Islet of Langerhans (tissue), 1 donor: ENCODE data around the gene MAN2C1.
"Not testable (repeated sequence)": the region's sequence is repeated elsewhere in the genome, so short reads cannot be mapped to it uniquely, and the experiment has no call there.

Experiments
- FAIRE-seq: peaks from one replicate; lab custom pipeline; 2011; peaks lifted over from hg19 to GRCh38; lab: Jason Lieb, UNC

MAN2C1 gene

DNA sequence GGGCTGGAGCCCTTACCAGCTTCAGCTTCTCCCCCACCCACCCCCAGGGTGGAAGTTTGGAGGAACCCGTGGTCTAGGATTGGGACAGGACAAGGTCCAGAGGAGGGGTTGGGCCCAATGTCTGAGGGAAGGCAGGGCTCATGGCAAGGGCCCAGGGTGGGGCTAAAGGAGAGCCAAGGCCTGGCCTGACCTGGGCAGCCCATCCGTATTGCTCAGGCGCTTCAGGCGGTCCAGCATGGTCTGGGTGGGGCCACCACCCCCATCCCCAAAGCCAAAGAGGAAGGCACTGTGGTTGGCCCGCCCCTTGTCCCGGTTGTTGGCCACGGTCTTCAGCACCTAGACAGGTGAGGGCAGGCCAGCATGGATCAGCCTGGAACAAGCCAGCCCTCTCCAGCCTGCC lies 7.6 kb downstream of the MAN2C1 start:
- FAIRE-seq, result no peak

DNA sequence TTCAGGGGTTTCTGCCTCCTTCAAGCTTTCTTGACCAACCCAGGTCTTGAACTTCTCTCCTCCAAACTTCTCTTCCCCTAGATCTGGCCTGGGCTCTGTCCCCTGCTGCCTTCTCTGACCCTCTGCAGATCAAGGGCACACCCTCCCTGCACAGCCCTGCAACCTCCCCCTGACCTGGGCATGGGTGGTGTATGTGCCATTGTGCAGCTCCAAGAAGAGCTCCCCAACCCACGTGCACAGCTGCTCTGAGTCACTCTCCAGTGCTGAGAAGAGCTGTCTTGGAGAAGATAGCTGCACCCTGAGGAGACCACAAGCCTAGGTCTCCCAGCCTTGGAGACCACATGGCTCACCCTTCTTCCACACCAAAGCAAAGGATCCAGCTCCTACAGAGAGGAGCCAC lies 8.0 kb downstream of the MAN2C1 start:
- FAIRE-seq, result no peak

DNA sequence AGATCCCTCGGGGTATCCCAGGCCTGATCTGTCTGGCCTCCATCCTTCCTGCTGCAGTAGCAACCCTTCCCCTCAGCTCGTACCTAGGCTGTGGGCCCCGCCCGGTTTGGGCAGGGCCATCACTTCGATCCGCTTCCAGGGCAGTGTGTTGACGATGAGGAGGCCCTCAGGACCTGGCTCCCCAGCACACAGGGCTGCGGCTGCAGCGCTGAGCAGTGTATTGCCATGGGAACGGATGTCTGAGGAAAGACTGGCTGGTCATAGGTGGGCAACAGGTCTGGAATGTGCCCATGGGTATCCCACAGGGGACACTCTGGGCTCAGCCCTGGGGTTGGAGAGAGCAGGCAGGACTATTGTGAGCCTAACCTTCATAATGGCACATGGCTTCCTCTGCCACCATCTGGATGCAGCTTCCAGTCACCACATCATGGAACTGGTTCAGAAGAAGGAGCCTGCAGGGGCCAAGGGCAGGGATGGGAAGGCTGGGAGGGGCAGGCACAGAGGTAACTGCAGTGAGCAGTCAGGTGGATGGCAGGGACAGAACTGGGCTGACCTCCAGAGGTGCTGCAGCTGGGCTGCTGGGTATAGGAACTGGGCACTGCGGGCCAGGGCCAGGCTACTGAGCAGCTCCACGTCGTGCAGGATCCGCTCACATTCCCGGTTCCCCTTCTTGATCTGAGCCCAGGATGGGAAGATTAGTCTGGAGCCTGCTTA lies 8.7 kb downstream of the MAN2C1 start:
- FAIRE-seq, result no peak

DNA sequence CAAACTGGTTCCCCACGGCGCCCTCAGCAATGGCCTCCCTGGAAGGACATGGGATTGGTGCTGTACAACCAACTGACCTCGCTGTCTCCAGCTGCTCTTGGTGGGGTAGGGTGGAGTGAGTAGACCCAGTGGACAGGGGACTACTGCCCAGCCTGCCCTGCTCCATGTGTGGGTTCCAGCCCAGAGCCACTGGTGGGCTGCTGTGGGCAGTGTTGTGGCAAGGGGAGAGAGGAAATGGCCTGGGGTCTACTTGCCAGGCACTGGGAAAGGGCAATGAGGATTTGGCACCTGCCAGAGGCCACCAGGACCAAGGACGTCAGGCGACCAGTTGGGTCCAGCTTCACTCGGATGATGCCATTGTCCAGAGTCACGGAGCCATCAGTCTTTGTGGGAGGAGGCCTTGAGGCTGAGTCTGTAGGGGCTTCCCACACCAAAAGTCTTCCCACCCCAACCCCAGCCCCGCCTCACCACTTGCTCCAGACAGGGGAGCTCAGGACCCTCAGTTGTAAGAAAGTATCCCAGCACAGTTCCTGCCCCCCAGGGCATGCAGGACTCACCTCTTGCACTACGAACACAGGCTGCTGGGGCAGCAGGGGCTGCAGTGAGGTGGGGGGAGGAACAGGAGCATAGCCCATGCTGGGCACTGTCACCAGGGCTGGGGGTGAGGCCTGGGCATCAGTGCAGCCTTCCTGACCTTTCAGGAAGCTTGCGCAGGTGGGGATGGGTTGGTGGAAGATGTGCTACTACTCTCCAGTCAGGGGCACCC lies 9.5 kb downstream of the MAN2C1 start:
- no peak for FAIRE-seq

DNA sequence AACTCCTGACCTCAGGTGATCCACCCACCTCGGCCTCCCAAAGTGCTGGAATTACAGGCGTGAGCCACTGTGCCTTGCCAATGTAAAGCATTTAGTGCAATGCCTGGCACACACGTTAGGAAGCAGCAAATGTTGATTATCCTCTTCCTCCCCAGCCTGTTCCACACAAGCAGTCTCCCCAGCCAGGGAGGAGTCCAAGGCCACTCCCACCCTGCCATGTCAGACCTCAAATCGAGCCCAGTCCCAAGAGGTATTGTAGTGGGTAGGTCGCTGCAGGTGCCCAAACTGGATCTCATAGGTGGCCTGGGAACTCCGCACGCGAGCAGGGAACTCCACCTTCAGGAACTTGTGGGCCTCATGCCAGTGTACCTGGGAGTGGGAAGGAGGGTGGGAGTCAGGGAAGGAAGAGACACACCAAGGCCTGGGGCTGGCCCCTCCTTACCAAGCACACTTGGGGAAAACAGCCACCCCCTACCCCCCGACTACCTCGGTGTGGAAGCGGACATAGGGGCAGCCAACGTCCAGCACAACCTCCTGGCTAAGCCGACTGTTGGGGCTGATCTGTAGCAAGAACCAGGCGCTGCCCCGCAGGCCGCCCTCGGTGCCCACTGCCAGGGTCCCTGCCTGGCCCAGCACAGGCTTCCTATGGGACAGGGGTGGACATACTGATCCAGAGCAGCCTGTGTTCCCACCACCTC lies 10.3 kb downstream of the MAN2C1 start:
- FAIRE-seq, result no peak

DNA sequence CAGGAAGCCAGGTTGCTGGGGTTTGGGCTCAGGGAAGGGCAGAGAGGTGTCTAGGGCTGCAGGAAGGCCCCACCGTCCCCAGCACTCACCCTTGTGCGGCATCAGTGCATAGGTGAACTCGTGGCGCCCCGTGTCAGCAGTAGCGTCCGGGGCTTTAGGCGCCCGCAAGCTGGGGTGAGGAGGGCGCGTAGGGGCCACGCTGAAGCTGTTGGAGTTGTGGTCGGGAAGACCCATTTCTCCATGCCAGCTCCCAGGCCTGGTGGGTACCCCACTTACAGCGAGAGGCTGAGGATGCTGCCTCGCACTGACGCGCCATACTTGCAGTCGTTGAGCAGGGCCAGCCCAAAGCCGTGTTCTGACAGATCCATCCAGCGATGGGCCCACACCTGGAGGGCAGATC lies 11.9 kb downstream of the MAN2C1 start:
- FAIRE-seq, result no peak

- FAIRE-seq, result no peak
These were observed 12.4 kb downstream of the MAN2C1 start for GRCh38 chr15:75356006-75356405.

- no peak for FAIRE-seq
These were observed 13.0 kb downstream of the MAN2C1 start for GRCh38 chr15:75355369-75355768.

- no peak for FAIRE-seq
These were observed 14.0 kb downstream of the MAN2C1 start for GRCh38 chr15:75354454-75354853.

DNA sequence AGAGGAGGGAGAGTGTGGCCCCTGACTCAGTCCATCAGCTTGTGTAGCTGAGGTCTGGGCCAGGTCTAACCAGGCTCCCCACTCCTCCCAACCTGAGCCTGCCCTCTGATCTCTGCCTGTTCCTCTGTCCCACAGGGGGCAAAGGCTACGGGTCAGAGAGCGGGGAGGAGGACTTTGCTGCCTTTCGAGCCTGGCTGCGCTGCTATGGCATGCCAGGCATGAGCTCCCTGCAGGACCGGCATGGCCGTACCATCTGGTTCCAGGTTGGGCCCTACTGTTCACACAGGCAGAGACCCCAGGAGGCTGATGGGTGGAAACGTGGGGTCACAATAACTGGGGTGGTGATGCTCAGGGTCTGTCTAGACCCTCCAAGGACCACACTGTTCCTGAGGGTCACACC lies 14.8 kb downstream of the MAN2C1 start:
- FAIRE-seq, result no peak

DNA sequence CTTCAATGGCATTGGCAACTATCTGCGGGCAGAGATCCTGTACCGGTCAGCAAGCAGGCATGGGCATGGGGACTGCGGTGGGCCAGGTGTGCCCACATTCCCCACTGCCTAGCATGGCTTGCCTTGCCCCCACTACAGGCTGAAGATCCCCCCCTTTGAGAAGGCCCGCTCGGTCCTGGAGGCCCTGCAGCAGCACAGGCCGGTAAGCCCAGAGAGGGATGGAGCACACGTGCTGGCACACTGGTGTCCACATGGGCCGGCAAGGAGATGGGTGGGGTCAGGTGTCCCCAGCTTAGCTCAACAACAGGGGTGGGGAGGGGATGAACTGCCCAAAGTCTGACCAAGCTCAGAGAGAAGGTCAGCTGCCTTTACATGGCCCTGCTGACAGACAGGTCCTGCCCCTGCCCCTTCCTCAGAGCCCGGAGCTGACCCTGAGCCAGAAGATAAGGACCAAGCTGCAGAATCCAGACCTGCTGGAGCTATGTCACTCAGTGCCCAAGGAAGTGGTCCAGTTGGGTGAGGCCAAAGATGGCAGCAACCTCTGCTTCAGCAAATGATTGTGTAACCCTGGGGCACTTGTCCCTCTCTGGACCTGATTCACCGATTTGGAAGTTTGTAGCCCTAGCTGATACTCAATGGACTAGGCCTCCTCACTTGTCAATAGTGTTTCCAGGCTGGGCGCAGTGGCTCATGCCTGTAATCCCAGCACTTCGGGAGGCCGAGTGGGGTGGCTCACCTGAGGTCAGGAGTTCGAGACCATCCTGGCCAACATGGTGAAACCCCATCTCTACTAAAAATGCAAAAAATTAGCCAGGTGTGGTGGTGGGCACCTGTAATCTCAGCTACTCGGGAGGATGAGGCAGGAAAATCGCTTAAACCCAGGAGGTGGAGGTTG lies 16.0 kb downstream of the MAN2C1 start:
- no peak for FAIRE-seq

DNA sequence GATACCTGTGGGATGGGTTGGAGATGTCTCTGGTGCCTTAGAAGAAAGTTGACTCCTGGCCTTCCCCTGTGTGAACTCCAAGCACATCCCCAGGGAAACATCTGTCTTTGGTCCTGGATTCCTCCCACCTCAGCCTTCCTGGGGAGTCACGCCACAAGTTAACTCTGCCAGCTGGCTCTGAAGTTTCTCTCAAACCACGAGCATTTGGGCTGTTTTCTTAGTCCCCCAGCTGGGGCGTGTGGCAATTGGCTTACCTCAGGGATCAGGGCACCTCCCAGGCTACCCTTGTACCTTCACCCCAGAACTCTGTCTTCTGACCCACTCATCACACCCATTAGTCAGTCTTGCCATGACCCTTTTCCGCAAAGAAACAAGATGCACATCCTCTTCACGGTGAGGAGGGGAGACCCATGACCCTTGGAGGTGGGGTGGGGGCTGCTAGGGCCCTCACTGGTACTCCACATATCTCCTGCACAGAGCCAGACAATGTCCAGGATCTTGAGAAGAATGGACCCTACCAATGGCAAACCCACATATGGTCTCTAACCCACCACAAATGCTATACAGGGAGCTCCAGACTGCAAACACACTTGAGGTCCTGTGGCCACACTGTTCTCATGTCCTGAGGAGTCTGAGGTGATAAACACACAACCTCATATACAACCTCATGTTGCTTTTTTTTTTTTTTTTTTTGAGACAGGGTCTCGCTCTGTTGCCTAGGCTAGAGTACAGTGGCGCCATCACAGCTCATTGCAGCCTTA lies 17.6 kb downstream of the MAN2C1 start:
- no peak for FAIRE-seq

DNA sequence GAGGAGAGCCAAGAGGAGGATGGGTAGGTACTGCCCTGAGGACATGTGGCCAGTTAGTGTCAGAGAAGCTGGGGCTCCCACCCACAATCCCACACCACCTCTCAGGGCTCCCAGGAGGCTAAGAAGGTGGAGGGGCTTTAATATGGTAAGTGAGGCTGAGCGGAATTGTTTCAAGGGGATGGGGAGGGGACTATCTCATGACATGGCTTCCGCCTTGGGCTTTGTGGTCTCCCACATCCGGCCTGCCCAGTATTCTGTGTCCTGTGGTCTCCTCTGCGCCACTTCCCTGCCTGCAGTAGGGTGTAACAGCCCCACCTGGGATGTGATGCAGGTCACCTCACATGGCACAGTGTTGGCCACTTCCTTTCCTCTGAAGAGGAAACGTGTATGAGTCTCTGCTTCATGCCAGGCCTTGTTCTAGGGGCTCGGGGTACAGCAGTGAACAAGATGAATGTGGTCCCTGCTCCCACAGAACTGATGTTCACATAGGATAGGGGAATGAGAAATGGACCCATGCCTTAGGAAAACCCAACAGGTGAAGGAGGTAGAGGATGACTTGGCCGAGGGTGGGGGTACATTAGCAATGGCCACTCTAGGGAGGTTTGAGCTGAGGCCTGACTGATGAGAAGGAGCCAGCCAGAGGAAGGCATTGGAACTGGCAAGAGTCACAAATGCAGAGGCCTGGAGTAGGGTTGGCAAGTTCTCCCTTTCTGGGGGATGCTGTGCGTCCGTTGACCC lies 18.4 kb downstream of the MAN2C1 start:
- no peak for FAIRE-seq

DNA sequence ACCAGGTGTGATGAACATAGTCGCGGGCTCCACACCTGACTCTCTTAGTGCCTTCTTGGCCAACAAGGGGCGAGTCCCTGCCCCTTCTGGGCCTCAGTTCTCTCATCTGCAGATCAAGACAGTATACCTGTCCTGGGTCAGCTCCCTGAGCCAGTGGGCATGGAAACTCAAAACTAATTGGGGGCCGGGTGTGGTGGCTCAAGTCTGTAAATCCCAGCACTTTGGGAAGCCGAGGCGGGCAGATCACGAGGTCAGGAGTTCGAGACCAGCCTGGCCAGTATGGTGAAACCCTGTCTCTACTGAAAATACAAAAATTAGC lies 19.1 kb downstream of the MAN2C1 start:
- not testable (repeated sequence) for FAIRE-seq

DNA sequence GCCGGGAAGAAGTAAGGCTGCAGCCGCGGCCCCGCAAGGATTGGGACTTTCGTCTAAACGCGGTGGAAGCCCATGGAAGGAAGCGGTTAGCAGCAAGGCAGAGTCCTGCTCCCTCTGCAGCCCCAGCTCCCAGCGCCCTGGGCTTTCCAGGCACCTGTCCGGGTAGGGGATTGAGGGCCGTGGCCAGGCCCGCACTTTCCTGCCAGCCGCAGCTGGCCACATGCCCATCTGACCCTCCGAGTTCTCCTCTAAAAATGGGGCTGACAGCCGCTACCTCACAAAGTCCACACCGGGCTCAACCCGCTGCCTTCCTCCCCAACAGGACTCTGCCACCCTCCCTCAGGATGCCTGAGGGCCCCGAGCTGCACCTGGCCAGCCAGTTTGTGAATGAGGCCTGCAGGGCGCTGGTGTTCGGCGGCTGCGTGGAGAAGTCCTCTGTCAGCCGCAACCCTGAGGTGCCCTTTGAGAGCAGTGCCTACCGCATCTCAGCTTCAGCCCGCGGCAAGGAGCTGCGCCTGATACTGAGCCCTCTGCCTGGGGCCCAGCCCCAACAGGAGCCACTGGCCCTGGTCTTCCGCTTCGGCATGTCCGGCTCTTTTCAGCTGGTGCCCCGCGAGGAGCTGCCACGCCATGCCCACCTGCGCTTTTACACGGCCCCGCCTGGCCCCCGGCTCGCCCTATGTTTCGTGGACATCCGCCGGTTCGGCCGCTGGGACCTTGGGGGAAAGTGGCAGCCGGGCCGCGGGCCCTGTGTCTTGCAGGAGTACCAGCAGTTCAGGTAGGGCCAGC lies 19.7 kb downstream of the MAN2C1 start:
- no peak for FAIRE-seq

GRCh38 chr15:75348034-75348561 lies 20.3 kb downstream of the MAN2C1 start:
- FAIRE-seq, result no peak

- FAIRE-seq, result no peak
These were observed 21.0 kb downstream of the MAN2C1 start for GRCh38 chr15:75347222-75348033.

- FAIRE-seq, result no peak
These were observed 21.6 kb downstream of the MAN2C1 start, which contains the start of gene NEIL1 for GRCh38 chr15:75346796-75347221. Gene NEIL1 (plus strand): TSS chr15:75347039. CDS start chr15:75348906, 1,867 bp downstream.

GRCh38 chr15:75343953-75344352 lies 24.5 kb downstream of the MAN2C1 start:
- FAIRE-seq, result not testable (repeated sequence)
